H4 (cell line): Measurements from ENCODE around the gene RBBP7. TPM values are rescaled to one million over a fixed set of nuclear protein-coding genes. Genes with fewer than 3 reads are reported as not detected.

Source experiments
- DNase-seq: peaks from one replicate; pipeline ENCODE4 v3.0.0-alpha.2; 2015; ENCODE audit warnings: low spot score
- total RNA-seq: library from RNA; depleted of rRNA; stranded (reverse); fragments of >200 nt; shearing (Covaris generic); gene quantifications from 2 replicates; pipeline ENCODE4 v1.2.3, GENCODE V29; 2014

The RBBP7 gene
- total RNA-seq, 1 experiment from 2014 or later = 175 TPM

DNA sequence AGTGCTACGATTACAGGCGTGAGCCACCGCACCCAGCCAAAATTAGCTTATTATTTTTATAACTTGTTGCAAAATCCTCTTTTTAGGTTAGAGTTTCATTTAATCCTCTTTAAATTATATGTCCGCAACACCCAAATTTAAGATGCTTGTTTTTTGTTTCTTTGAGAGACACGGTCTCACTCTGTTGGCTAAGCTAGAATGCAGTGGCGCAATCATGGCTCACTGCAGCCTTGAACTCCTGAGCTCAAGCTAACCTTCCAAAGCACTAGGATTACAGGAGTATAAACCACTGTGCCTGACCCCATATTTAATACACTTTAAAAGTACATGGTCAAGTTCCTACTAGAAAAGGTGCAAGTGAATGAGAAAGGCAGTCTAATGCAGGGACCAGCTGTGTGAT, 2.2 kb downstream of the RBBP7 start:
- DNase-seq = no peak

DNA sequence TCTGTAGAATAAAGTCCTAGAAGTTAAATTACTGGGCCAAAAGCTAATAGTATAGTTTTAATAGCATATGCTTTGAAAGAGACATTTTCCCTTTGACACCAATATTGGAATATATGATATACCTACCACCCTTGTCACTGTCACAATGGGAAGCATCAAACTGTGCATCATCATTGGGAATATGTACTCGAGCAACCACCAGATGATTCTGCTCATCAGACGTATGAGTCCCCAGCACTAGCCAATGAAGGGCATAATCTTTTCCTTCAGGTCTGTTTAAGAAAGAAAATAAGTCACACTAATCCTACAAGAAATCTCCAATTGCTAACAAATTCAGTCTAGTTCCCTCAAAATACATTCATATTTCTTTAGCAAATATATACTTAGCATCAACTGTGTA, 7.3 kb downstream of the RBBP7 start:
- no peak for DNase-seq

DNA sequence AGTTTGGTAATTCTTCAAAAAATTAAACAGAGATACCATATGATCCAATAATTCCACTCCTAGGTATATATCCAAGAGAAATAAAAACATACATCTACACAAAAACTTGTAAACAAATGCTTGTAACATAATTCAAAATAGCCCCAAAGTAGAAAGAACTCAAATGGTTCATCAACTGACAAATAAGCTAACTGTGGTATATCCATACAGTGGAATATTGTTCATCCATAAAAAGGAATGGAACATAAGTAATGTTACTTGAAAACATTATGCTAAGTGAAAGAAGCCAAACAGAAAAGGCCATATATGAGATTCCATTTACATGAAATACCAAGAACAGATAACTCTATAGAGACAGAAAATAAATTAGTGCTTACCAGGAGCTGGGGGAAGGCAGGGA, 13.4 kb downstream of the RBBP7 start:
- no peak for DNase-seq

- DNase-seq = peak; percentile 32
Measured at GRCh38 chrX:16856076-16856404, 14.1 kb downstream of the RBBP7 start.

DNA sequence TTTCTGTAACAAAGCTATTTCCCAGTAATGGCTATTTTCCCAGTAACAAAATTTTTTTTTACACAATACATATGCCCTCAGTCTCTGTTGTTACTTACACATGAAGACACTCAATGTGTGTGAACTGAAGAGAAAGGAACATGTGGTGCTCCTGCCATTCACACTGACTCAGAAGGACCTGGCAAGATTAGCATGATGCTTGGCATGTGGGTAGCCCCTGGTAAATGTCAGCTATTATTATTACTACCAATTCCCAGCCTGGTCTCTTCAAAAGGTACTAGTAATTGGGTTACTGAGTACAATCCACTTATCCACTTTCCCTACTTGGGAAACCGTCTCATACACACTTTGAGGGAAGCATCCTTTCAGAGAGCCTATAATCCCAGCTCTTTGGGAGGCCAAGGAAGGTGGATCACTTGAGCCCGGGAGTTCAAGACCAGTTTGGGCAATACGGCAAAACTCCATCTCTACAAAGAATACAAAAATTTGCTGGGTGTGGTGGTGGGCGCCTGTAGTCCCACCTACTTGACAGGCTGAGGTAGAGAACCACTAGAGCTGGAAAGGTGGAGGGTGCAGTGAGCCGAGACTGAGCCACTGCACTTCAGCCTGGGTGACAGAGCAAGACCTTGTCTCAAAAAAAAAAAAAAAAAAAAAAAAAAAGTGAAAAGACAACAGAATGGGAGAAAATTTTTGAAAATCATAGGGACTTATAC, 14.6 kb downstream of the RBBP7 start:
- DNase-seq = no peak

DNA sequence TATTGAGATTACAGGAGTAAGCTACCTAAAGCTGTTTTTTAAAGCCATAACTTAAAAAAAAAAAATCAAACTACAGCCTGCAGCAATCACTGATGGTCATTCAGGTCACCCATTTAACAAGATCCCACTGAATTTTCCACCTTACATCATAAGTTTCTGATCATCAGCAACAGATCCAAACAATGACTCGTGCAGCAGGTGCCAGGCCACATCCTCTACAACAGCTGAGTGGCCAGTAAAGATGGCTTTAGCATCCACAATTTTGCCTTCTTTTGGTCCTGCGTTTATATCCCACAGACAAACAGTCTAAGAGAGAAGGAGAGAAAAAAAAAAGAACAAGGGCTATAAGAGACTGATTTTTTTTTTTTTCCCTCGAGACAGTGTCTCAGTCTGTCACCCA, 16.6 kb downstream of the RBBP7 start:
- no peak for DNase-seq

- DNase-seq = no peak
Measured at GRCh38 chrX:16852617-16853179, 17.5 kb downstream of the RBBP7 start.

DNA sequence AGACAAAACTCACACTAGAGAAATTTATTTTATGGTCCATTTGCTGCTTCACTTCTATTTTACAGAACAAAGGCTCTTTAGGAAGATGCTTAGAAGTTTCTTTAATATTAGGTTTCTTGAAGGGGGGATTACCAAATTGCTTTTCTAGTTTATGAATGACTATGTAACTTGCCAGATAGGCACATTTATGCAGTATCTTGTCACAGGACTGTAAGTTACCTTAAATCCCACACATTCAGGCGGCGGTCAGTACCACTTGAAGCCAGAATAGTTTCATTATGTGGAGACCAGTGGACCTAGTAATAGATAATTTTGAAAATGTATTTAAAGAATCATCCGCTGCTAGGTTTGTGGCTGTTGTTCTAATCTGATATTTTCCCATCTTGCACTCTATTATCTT, 18.3 kb downstream of the RBBP7 start:
- no peak for DNase-seq

DNA sequence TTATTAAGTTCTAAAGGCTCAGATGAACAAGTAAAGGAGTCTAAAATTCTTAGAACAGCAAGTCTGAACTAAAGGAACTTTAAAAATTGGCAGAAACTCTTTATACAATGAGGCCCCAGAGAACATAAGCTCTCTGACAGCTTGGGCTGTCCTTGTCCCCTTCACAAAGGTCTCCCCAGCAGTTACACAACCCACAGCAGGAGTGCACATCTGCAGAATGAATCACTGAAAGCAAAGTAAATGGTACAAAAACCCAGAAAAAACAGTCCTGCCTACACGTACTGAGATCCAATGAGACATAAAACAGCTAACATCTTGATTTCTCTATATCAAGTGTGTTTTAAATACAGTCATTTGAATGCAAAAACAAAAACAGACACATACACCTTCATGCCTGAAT, 18.7 kb downstream of the RBBP7 start:
- no peak for DNase-seq

GRCh38 chrX:16848541-16848940, 21.6 kb downstream of the RBBP7 start:
- DNase-seq = no peak

- no peak for DNase-seq
Measured at GRCh38 chrX:16845686-16846085, 24.5 kb downstream of the RBBP7 start.

- no peak for DNase-seq
Measured at GRCh38 chrX:16843208-16843909, 26.8 kb downstream of the RBBP7 start.

GRCh38 chrX:16842684-16843083, 27.5 kb downstream of the RBBP7 start:
- no peak for DNase-seq

GRCh38 chrX:16839852-16840460, 30.2 kb downstream of the RBBP7 start:
- peak; percentile 52 for DNase-seq

- DNase-seq = no peak
Measured at GRCh38 chrX:16839219-16839851, 30.8 kb downstream of the RBBP7 start.

- peak; percentile 61 for DNase-seq
Measured at GRCh38 chrX:16838202-16839066, 31.7 kb downstream of the RBBP7 start.

GRCh38 chrX:16836371-16836770, 33.8 kb downstream of the RBBP7 start:
- DNase-seq = peak; percentile 40

DNA sequence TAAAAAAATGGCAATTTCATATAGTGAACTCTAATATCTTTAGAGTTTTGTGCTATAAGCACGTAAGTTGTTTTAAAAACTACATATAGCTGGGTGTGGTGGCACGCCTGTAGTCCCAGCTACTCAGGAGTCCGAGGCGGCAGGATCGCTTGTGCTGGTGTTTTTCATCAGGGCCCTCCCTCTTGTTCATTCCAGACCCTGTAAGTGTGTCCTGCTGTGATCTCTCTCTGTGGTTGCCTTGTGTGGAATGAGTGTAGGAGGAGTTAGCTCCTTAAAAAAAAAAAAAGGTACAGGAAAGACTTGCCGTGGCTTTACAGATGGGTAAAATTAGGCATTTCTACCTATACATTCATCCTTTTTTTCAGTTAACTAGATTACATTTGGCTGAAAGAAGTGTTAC, 35.4 kb downstream of the RBBP7 start:
- DNase-seq = no peak

- no peak for DNase-seq
Measured at GRCh38 chrX:16832301-16832700, 37.9 kb downstream of the RBBP7 start.

DNA sequence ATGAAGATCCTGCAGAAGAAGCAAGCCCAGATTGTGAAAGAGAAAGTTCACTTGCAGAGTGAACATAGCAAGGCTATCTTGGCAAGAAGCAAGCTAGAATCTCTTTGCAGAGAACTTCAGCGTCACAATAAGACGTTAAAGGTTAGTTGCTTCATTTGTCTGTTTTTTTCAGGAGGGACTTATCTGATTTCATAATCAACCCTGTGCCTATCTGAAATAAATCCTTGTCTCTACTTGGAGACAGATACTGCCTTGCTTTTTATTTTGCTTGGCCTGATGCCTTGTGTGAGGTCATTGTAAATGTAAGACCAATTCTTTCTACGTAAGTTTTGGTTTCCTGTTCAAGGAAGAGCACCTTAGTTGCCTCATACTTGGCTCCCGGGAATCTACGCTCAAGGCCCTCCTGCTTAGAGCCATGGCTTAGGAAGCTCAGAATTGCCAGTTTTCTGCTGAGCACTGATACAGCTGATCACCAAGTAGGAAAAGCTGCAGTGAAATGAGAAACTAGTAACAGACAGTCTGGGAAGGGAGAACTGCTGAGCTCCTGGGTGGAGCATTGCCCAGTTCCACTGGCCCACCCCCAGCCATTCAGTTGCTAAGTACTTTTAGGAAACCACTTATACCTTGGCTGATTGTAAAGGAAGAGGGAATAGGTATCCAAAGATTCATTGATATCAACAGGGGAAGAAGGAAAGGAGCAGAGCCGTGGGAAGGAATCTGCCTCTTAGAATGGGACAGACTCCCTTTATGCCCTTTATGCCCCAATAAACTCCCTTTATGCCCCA, 41.8 kb downstream of the RBBP7 start:
- DNase-seq = peak; percentile 56

- DNase-seq = no peak
Measured at GRCh38 chrX:16827225-16827624, 42.9 kb downstream of the RBBP7 start.
